ENCODE data around the gene RAP1GAP.

GRCh38 chr1:21596628-21597027 lies 72.5 kb downstream of the RAP1GAP start:
- TF ChIP-seq, protein P1, sequence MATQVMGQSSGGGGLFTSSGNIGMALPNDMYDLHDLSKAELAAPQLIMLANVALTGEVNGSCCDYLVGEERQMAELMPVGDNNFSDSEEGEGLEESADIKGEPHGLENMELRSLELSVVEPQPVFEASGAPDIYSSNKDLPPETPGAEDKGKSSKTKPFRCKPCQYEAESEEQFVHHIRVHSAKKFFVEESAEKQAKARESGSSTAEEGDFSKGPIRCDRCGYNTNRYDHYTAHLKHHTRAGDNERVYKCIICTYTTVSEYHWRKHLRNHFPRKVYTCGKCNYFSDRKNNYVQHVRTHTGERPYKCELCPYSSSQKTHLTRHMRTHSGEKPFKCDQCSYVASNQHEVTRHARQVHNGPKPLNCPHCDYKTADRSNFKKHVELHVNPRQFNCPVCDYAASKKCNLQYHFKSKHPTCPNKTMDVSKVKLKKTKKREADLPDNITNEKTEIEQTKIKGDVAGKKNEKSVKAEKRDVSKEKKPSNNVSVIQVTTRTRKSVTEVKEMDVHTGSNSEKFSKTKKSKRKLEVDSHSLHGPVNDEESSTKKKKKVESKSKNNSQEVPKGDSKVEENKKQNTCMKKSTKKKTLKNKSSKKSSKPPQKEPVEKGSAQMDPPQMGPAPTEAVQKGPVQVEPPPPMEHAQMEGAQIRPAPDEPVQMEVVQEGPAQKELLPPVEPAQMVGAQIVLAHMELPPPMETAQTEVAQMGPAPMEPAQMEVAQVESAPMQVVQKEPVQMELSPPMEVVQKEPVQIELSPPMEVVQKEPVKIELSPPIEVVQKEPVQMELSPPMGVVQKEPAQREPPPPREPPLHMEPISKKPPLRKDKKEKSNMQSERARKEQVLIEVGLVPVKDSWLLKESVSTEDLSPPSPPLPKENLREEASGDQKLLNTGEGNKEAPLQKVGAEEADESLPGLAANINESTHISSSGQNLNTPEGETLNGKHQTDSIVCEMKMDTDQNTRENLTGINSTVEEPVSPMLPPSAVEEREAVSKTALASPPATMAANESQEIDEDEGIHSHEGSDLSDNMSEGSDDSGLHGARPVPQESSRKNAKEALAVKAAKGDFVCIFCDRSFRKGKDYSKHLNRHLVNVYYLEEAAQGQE (IDR thresholded peaks at IDR 0.05; ENCODE audit: borderline replicate concordance), result no peak
- TF ChIP-seq, protein P2, sequence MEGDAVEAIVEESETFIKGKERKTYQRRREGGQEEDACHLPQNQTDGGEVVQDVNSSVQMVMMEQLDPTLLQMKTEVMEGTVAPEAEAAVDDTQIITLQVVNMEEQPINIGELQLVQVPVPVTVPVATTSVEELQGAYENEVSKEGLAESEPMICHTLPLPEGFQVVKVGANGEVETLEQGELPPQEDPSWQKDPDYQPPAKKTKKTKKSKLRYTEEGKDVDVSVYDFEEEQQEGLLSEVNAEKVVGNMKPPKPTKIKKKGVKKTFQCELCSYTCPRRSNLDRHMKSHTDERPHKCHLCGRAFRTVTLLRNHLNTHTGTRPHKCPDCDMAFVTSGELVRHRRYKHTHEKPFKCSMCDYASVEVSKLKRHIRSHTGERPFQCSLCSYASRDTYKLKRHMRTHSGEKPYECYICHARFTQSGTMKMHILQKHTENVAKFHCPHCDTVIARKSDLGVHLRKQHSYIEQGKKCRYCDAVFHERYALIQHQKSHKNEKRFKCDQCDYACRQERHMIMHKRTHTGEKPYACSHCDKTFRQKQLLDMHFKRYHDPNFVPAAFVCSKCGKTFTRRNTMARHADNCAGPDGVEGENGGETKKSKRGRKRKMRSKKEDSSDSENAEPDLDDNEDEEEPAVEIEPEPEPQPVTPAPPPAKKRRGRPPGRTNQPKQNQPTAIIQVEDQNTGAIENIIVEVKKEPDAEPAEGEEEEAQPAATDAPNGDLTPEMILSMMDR (IDR thresholded peaks at IDR 0.05; ENCODE audit: poor library complexity, severe bottlenecking), result no peak
- TF ChIP-seq EZH2 (IDR thresholded peaks at IDR 0.05; ENCODE audit: borderline replicate concordance, insufficient read depth, low read length, poor library complexity, severe bottlenecking), result no peak
- TF ChIP-seq POLR2AphosphoS5 (IDR thresholded peaks at IDR 0.05), result no peak
- TF ChIP-seq MXI1 (conservative IDR thresholded peaks at IDR 0.05; ENCODE audit: poor library complexity, severe bottlenecking), result no peak
- no peak for TF ChIP-seq EP300 (conservative IDR thresholded peaks at IDR 0.05; ENCODE audit: poor library complexity, severe bottlenecking)
- TF ChIP-seq RAD21 (conservative IDR thresholded peaks at IDR 0.05), result no peak

Measured in neural cell (in vitro differentiated cells).